ENCODE results near the gene TTC28. TPM values are rescaled to one million over a fixed set of nuclear protein-coding genes. Genes with fewer than 3 reads are reported as not detected.

TTC28 gene
- total and polyA plus RNA-seq, 7 donors: 1.2 to 12.1 (median 3.5) TPM

GRCh38 chr22:28249402-28249801 lies 430.2 kb downstream of the TTC28 start:
- ATAC-seq (no peak), DNase-seq (no peak)
- Histone ChIP-seq H3K4me1 (peaks cover 57% of the 10 kb centered on the region), H3K36me3 (ENCODE audit: insufficient read depth in 1 of 2, low read depth in 1 of 2) (no peaks in the 10 kb centered on the region), H3K27ac (no peak overlapping the region), H3K4me3 (no peak overlapping the region), H3K27me3 (ENCODE audit: insufficient read depth in 3 of 3, low read length in 2 of 3) (no peaks in the 10 kb centered on the region), H3K9me3 (no peaks in the 10 kb centered on the region)
- WGBS, 3 donors: 83 to 97% (median 88%) methylated on average over 2 of the region's 2 CpGs
- TF ChIP-seq CTCF (IDR thresholded peaks at IDR 0.05): no peak
- intact Hi-C loops (cut with DNase I): no loop called here

- Histone ChIP-seq H3K36me3 (ENCODE audit: insufficient read depth in 1 of 2, low read depth in 1 of 2) (no peaks in the 10 kb centered on the region), H3K4me3 (no peak overlapping the region), H3K27me3 (ENCODE audit: insufficient read depth in 3 of 3, low read length in 2 of 3) (no peaks in the 10 kb centered on the region), H3K9me3 (no peaks in the 10 kb centered on the region), H3K27ac (no peak overlapping the region), H3K4me1 (peaks cover 49% of the 10 kb centered on the region)
- ATAC-seq (peak in 2 of 4 donors; percentile 27 to 29), DNase-seq (no peak)
- TF ChIP-seq CTCF (IDR thresholded peaks at IDR 0.05): no peak
- intact Hi-C loops (cut with DNase I): no loop called here
Measured at GRCh38 chr22:28247667-28248363, 431.8 kb downstream of the TTC28 start.

DNA sequence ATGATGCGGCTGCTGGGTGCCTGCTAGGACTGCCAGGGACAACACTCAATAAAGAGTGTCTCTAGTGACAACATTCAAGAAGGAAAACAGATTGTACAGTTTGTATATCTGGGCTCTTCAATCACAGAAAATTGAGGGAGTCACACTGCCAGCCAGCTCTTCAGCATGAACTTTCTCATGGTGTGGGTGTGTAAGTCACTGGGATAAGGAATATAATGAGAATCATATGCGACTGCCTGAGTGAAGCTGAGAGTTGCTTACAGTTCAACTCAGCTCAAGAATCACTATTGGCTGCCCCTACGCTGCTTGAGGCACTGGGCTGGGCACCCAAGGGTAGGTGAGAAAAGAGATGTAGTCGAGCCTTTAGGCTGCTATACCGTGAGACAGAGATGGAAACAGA lies 432.5 kb downstream of the TTC28 start:
- DNase-seq (no peak), ATAC-seq (peak in 1 of 4 donors; percentile 28)
- intact Hi-C loops (cut with DNase I): no loop called here
- Histone ChIP-seq H3K36me3 (ENCODE audit: insufficient read depth in 1 of 2, low read depth in 1 of 2) (no peaks in the 10 kb centered on the region), H3K4me3 (no peak overlapping the region), H3K4me1 (peaks cover 43% of the 10 kb centered on the region), H3K9me3 (no peaks in the 10 kb centered on the region), H3K27me3 (ENCODE audit: insufficient read depth in 3 of 3, low read length in 2 of 3) (no peaks in the 10 kb centered on the region), H3K27ac (no peak overlapping the region)
- WGBS, 3 donors: 84 to 93% (median 91%) methylated on average over 5 of the region's 5 CpGs
- no peak for TF ChIP-seq CTCF (IDR thresholded peaks at IDR 0.05)

DNA sequence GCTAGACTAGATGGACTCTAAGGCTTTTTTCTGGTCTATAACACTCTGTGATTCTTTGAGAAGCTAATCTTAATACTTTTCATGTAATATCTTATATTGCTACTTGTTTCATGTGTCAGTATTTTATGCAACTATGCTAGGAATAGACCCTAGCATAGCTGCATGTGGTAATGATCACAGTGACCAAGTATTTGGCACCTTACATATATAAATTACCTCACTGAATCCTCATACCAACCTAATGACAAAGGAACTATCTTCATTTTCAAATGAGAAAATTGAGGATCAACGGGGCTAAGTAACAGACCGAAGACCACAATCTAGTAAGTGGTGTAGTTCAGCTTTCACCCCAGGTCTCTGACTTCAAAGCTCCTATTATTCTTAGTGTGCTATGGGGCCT lies 433.2 kb downstream of the TTC28 start:
- peak; percentile 57 to 90 (median 86) for ATAC-seq
- Histone ChIP-seq H3K27ac (no peak overlapping the region), H3K4me1 (peaks cover 39% of the 10 kb centered on the region)

More for the DNA sequence above, 433.2 kb downstream of the TTC28 start:
- Histone ChIP-seq H3K36me3 (ENCODE audit: insufficient read depth in 1 of 2, low read depth in 1 of 2) (no peaks in the 10 kb centered on the region), H3K4me3 (no peak overlapping the region), H3K9me3 (no peaks in the 10 kb centered on the region), H3K27me3 (ENCODE audit: insufficient read depth in 3 of 3, low read length in 2 of 3) (no peaks in the 10 kb centered on the region)
- DNase-seq: no peak
- intact Hi-C loops (cut with DNase I): no loop called here
- 31 to 52% (median 36%) methylated on average over 2 of the region's 2 CpGs for WGBS, 3 donors
- TF ChIP-seq CTCF (IDR thresholded peaks at IDR 0.05): no peak

Data from psoas muscle (tissue), 8 donors.